GM18498 (cell line): ENCODE results near the gene AMIGO1.

Experiments used
- ATAC-seq: cut with Tn5 transposase; IDR thresholded peaks from one replicate; pipeline ENCODE4 v1.9.1; 2021; ENCODE audit warnings: mild to moderate bottlenecking, moderate library complexity; ENCODE audit not compliant: unreplicated experiment

Gene AMIGO1

GRCh38 chr1:109504974-109505373 lies 4.6 kb downstream of the AMIGO1 start:
- no peak for ATAC-seq

DNA sequence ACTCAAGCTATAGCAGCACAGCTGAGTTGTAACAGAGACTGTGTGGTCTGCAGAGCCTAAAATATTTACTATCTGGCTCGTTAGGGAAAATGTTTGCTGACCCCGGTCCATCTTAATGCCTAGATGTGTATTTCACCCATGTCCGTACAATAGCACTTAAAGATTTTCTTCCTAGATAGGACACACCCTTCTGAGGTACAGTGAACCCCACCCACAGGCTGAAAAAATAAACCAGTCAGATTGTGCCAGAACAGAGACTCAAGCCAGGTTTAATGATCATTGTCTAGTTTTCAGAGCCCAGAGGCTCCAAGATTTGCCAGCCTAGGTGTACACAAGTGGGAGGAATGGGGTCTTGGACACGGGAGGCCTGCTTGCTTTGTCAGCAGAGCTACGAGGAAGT lies 5.6 kb downstream of the AMIGO1 start:
- ATAC-seq, result no peak

DNA sequence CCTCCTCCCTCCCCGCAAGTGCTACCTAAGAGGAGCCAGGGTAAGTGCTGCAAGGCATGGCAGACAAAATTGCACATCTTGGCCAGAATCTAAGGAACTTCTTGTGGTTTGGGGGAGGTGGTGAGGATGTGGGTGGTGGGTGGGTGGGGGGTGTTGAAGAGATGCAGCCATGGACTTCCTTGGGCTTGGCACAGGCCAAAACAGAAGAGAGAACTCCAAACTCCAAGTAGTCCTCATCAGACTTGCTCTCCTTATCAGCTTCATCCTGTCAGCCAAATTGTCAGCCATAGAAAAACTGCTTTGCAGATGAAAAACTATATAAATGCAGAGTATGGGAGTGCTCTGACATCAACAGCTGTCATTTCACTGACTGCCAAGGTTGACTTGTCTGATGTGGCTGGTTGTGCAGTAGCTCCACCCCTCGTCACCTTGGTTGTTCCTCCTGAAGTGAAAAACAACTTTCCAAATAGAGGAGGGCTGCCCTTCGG lies 7.1 kb downstream of the AMIGO1 start:
- ATAC-seq, result no peak

DNA sequence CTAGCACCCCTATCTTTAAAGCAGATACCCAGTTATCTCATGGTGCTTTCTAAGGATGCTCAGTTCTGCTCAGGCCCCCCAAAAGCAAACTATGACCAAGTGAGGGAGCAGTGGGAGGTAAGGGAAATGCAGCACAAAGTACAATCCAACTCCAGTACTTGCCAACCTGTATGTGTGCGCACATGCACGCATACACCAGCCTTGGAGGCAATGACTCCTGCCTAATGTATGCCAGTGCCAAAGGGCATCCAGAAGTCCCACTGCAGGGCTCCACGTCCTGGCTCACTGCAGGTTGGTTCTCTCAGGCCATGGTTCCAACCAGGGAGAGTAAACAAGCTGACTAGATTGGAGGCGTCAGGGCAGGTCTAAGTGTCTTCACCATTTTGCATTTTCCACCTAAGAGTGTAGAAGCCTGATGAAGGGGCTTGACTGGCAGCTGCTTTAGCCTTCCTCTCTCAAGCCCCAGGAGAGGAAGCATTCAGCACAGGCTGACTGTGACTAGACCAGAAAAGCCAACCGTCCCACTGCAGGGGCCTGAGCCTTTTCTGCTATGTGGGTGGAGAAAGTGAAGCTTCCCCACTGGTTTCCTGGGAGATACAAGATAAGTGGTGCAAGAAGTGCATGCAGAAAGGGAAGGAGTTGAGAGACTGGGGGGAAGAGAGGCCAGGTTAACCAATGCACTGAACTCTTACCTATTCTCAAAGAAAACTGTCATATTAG lies 7.7 kb downstream of the AMIGO1 start:
- ATAC-seq, result no peak

DNA sequence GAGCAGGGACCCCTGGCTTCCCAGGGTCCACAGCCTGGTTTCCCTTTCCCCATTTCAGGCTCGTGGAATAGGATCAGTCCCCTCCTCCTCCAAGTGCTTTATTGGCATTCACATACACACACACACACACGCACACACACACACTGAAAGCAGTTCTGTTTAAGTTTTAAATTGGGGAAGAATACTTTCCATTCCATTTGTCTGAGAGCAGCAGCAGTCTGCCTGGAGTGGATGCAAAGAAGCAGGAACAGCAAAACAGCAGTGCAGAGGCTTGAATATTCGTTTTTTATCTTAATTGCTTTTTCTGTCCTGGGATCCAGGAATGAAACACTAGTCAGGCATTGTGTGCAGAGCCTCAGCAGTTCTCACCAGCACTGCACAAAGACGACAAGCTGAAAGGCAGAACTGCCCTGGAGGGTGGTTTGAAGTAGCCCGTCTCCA lies 8.6 kb downstream of the AMIGO1 start:
- ATAC-seq, result no peak

- no peak for ATAC-seq
Observed at GRCh38 chr1:109499661-109500536, 9.6 kb downstream of the AMIGO1 start.

DNA sequence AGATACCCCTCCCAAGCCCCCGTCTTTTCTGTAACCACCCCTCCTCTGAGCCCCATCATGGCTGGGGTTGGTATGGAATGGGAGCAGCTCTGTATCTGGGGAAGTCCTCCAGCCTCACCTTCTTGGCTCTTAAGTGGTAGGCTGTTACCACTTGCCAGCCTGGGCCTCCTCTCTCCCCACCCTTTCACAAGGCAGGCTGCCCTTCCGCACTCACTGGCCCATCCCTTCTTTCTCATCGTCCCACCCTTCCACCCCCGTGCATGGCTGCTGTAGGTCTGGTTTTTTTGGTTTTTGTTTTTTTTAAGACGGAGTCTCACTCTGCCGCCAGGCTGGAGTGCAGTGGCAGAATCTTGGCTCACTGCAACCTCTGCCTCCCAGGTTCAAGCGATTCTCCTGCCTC lies 10.4 kb downstream of the AMIGO1 start:
- no peak for ATAC-seq

DNA sequence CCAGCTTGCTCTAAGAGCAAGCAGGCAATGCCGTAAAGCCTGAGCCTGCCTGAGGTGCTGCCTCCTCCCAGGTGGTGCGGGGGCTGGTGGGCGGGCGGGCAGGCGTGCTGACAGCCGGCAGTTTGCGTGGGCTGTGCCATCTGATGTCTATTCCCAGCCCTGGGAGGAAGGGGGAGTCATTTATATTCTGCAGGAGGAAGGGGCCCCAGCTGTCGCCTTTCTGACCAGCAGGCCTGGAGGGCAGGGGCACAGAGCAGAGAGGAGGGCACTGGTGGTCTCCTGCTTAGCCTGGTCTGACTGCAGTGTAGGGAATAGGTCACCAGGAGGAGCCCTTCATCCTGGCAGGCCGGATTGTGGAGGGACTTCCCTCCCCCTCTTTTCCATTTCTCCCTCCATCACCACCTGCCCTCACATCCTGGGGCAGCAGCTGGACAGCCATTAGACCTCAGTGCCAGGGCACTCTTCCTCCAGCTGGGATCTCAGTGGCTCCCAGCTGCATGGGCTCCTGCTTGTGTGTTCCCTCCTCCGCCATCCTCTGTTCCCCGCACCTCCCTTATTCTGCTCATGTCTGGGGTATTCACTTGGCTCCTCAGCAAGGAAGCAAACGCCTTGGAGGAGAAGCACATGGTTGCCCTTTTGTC lies 11.2 kb downstream of the AMIGO1 start:
- ATAC-seq, result no peak

- no peak for ATAC-seq
Observed at GRCh38 chr1:109497449-109498160, 11.9 kb downstream of the AMIGO1 start.

GRCh38 chr1:109495738-109496137 lies 13.8 kb downstream of the AMIGO1 start:
- ATAC-seq, result no peak

DNA sequence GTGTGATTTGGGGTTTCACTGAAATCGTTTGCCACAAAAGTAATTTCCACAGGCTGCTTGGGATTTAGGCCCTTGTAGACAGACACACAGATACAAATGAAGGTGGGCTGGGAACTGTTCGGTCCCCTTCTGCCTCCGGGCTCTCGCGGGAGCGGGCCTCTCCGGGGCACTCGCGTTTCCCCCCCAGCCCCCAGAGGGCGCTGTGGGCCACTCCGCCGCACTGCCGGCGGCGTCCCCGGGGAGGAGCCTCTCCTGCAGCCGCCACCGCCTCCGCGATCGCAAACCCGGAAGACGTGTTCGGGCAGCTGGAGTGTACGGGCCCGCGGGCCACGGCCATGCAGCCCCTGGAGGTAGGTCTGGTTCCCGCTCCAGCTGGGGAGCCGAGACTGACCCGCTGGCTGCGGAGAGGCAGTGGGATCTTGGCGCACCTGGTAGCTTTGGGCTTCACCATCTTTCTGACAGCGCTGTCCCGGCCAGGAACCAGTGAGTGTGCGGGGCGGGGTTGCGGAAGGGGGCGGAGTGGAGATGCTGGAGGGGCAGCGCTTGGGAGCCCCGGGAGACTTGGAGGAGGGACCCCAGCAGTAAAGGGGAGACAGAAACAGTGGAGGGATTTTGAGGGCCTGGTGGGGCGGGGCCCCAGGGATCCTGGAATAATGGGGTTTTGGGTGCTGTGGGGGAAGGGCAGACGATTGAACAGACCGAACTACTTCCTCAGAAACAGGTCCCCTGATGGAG lies 15.6 kb downstream of the AMIGO1 start, which contains the start of gene CYB561D1:
Gene CYB561D1 (plus strand): TSS at position 290 of the 735 bp plus-strand sequence. CDS start 46 bp downstream, at position 336.
- ATAC-seq, result peak; percentile 86

DNA sequence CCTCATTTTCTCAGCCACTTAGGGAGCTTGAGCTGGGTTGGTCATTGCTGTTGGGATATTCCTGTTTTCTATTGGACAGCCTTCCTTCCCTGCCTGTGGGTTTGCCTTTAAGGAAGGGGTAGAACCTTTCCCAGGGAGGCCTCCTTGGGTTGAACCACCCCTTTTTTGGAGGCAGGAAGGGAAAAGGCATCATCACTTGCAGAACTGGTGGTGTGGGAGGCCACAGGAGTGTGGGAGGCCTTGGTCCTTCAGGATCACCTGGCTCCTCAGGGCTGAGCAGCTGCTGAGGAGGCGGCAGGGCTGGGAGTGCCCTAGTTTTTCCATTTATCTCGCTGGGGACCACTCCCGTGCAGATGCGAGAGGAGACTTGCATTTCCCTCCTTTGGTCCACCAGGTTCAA lies 16.3 kb downstream of the AMIGO1 start:
- ATAC-seq, result no peak

DNA sequence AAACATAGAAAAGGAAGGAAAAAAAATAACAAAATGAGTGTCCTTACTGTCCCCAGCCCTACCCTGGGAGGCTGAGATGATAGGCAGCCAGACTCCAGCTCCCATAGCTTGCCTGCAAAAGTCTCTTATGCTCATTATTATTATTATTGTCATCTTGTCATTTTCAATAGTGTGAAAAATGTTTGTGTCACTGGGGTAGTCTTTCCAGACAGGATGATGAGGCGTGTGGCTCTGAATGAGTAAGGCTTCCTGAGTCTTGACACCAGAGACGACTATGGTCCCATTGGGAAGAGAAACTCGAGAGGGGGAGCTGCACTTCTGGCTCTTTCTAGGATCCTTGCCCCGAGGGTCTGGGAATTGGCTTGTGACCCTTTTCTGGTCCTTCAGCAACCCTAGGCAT lies 16.7 kb downstream of the AMIGO1 start:
- no peak for ATAC-seq

DNA sequence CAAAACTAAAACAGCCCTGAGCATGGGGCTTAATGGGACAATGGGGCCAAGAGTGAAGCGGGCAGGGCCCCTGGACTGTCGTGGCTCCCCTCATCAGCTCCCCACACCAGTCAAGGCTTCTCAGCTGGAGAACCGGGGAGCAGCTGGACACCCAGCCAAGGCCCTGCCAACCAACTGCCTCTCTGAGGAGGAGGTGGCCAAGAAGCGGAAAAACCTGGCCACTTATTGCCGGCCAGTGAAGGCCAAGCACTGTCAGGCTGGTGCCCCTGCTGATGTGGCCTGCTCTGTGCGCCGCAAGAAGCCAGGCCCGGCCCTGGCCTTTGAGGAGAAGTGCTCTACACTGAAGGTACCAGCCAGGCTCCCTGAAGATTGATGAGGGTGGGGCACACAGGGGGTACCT lies 18.2 kb downstream of the AMIGO1 start:
- no peak for ATAC-seq

GRCh38 chr1:109490934-109491302 lies 18.6 kb downstream of the AMIGO1 start:
- no peak for ATAC-seq

- ATAC-seq, result peak; percentile 34
Observed at GRCh38 chr1:109490029-109490933, 19.2 kb downstream of the AMIGO1 start.

DNA sequence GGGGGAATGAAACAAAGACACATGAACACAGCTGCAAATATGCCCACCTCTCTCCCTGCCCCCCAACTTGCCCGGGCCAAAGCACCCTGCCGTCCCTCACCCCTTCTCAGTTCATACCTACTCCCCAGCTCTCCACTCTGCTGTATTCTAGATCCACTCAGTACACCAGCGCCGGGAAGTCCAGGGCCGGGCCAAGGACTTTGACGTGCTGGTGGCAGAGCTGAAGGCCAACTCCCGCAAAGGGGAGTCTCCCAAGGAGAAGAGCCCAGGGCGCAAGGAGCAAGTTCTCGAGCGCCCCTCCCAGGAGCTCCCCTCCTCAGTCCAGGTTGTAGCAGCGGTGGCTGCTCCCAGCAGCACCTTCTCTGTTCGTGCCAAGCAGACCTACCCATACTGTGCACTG lies 20.8 kb downstream of the AMIGO1 start:
- no peak for ATAC-seq

DNA sequence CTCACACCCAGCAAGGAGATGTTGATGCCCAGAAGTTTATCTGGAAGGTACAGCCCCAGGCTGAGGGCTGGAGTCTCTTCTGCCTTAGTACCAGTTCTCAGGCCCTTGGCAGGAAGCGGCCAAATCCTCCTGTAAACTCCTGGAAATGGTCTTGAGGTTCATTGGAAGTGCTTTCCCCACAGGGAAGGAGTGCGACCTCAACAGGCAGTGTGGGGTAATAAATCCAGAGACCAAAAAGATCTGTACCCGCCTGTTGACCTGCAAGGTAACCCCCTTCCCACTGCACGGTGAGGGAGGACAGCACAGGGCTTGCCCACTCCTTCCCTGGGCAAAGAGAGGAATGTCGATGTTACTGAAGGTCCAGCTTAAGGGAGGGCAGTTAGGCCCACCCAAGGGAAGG lies 21.3 kb downstream of the AMIGO1 start:
- no peak for ATAC-seq

DNA sequence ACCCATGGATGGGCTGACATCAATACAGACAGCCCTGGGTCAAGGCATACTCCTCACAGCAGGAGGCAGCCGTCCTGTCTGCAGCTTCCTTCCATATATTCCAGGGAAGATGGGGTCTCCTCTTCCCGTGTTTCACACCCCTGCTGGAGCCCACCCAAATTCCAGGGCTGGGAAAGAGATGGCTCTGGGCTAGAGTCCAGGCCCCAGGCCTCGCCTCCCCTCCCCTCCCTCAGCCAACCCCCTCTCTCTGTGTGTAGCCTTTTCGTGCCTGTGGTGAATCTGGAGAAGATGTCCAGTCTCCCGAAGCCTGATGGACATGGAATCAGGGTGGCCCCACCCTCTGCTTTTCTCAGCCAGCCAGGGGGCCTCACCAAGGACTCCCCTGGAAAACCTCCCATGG lies 22.3 kb downstream of the AMIGO1 start:
- ATAC-seq, result no peak
